Ovary (tissue), 9 donors: ENCODE data around the gene BOLL. TPM values are rescaled to one million over a fixed set of nuclear protein-coding genes. Genes with fewer than 3 reads are reported as not detected.

Experiments used
- DNase-seq, 5 donors: peaks; one replicate each; pipeline ENCODE4 v3.0.0-alpha.2; 2019 to 2020
- H3K27ac ChIP-seq, 2 donors: fragments of 200-600 bp; one replicate each; pipeline versions ENCODE4 v1.5.1 to v1.8.0; 2019 to 2022
- H3K27me3 ChIP-seq: fragments of 200-600 bp; one replicate; pipeline ENCODE4 v1.8.0; 2022
- H3K36me3 ChIP-seq: fragments of 200-600 bp; sonication (generic); one replicate; pipeline ENCODE4 v1.5.1; 2019
- H3K4me1 ChIP-seq: one replicate; pipeline ENCODE4 v1.8.1; 2013; ENCODE audit warnings: mild to moderate bottlenecking, moderate library complexity; ENCODE audit not compliant: insufficient read depth
- H3K4me3 ChIP-seq: fragments of 200-600 bp; sonication (generic); one replicate; pipeline ENCODE4 v1.5.1; 2017
- H3K9me3 ChIP-seq, 2 donors: fragments of 200-600 bp in 1 of 2; sonication (generic) in 1 of 2; one replicate each; pipeline versions ENCODE4 v1.5.1 to v1.8.1; 2013 to 2019; ENCODE audit warnings: mild to moderate bottlenecking in 1 of 2, moderate library complexity in 1 of 2
- EP300 ChIP-seq: sonication (generic); formaldehyde crosslinking; IDR thresholded peaks from one replicate; pipeline ENCODE4 v1.6.1; 2017; ENCODE audit warnings: antibody characterized with exemption
- POLR2A ChIP-seq: fragments of 450-650 bp; IDR thresholded peaks from one replicate; pipeline ENCODE4 v1.6.1; 2017; ENCODE audit warnings: antibody characterized with exemption, mild to moderate bottlenecking, moderate library complexity
- WGBS, 3 donors: extraction: QIAGEN DNeasy Blood & Tissue Kit in 1 of 3; methylation state at CpG; one replicate each; pipeline versions ENCODE4 v1.1.5 to v1.1.7; 2013 to 2017; 5-methylcytosine and 5-hydroxymethylcytosine counted together
- intact Hi-C, 4 donors: fragments of 100-400 bp; cut with DNase I; formaldehyde crosslinking; loops; one replicate each; pipeline versions ENCODE4 v1.11.0 to v1.15.1; 2022 to 2023
- polyA plus RNA-seq, 2 donors: library from polyadenylated mRNA; stranded (reverse); fragments of 200-250 nt in 1 of 2; fragments of 350-450 nt in 1 of 2; fragmentation: Illumina TruSeq in 1 of 2; extraction: RNeasy Lipid Tissue Mini Kit (QIAGEN cat#74804) in 1 of 2; gene quantifications; one replicate each; pipeline ENCODE4 v1.2.3, GENCODE V29; 2013 to 2014
- total RNA-seq, 7 donors: library from RNA; depleted of rRNA in 2 of 7; stranded (reverse); fragments of >200 nt in 2 of 7; fragmentation: NEBNext Ultra II Directional in 3 of 7; extraction: Animal tissue kit (Norgen Biotek cat#: 25700) in 3 of 7; gene quantifications; one replicate each; pipeline versions ENCODE4 v1.1.0 to v1.2.4, GENCODE V29; 2016 to 2023
- TF ChIP-seq, protein P1 (sequence below), 3 donors: fragments of 450-650 bp in 2 of 3; fragments of 200-600 bp in 1 of 3; IDR thresholded peaks; one replicate each; pipeline versions ENCODE4 v1.5.1 to v1.8.0; 2016 to 2022; ENCODE audit warnings: antibody characterized with exemption in 3 of 3, mild to moderate bottlenecking in 1 of 3
- donor health status: DM: no; HTN: no; CAD: no; lungs with moderate emphysema.
- donor health status: DM: no; HTN: no; CAD: no.
- donor health status: Bipolar disorder and iron deficiency.
- donor health status: DM: yes; HTN: yes; CAD: no.
- donor health status: DM: no; HTN: no; CAD: no.
- donor health status: DM: yes; HTN: yes; CAD: no.

The BOLL gene
- total and polyA plus RNA-seq, 9 donors, result not detected

- TF ChIP-seq, protein P1, sequence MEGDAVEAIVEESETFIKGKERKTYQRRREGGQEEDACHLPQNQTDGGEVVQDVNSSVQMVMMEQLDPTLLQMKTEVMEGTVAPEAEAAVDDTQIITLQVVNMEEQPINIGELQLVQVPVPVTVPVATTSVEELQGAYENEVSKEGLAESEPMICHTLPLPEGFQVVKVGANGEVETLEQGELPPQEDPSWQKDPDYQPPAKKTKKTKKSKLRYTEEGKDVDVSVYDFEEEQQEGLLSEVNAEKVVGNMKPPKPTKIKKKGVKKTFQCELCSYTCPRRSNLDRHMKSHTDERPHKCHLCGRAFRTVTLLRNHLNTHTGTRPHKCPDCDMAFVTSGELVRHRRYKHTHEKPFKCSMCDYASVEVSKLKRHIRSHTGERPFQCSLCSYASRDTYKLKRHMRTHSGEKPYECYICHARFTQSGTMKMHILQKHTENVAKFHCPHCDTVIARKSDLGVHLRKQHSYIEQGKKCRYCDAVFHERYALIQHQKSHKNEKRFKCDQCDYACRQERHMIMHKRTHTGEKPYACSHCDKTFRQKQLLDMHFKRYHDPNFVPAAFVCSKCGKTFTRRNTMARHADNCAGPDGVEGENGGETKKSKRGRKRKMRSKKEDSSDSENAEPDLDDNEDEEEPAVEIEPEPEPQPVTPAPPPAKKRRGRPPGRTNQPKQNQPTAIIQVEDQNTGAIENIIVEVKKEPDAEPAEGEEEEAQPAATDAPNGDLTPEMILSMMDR (IDR thresholded peaks at IDR 0.05), result no peak
- no peak for TF ChIP-seq EP300
- no peak for TF ChIP-seq POLR2A
- Histone ChIP-seq H3K27me3 (no peaks in the 10 kb centered on the region), H3K4me1 (no peaks in the 10 kb centered on the region), H3K4me3 (no peak overlapping the region), H3K27ac (no peak overlapping the region), H3K36me3 (no peaks in the 10 kb centered on the region), H3K9me3 (no peaks in the 10 kb centered on the region)
- 64 to 90% (median 88%) methylated on average over 2 of the region's 2 CpGs for WGBS, 3 donors
- no peak for DNase-seq
- intact Hi-C loops, result no loop called here
Measured at GRCh38 chr2:197822333-197822732, 37.2 kb upstream of the BOLL start.

GRCh38 chr2:197821550-197822289 lies 36.6 kb upstream of the BOLL start:
- Histone ChIP-seq H3K36me3 (no peaks in the 10 kb centered on the region), H3K27me3 (no peaks in the 10 kb centered on the region), H3K9me3 (no peaks in the 10 kb centered on the region), H3K27ac (no peak overlapping the region), H3K4me3 (no peak overlapping the region), H3K4me1 (no peaks in the 10 kb centered on the region)
- no peak for TF ChIP-seq EP300
- TF ChIP-seq POLR2A, result no peak
- TF ChIP-seq, protein P1 (IDR thresholded peaks at IDR 0.05), result no peak
- no peak for DNase-seq
- intact Hi-C loops, result no loop called here
- 85 to 96% (median 90%) methylated on average over 2 of the region's 2 CpGs for WGBS, 3 donors

GRCh38 chr2:197814526-197814925 lies 29.4 kb upstream of the BOLL start:
- H3K4me1 ChIP-seq, result peaks cover 1% of the 10 kb centered on the region
- no peaks in the 10 kb centered on the region for H3K36me3 ChIP-seq
- intact Hi-C loops, result no loop called here
- DNase-seq, result no peak
- H3K27me3 ChIP-seq, result no peaks in the 10 kb centered on the region
- WGBS, 3 donors, result 67 to 77% (median 73%) methylated on average over 2 of the region's 2 CpGs
- no peaks in the 10 kb centered on the region for H3K9me3 ChIP-seq
- TF ChIP-seq EP300, result no peak
- TF ChIP-seq POLR2A, result no peak
- TF ChIP-seq, protein P1 (IDR thresholded peaks at IDR 0.05), result no peak
- H3K4me3 ChIP-seq, result no peak overlapping the region
- H3K27ac ChIP-seq, result no peak overlapping the region

GRCh38 chr2:197813093-197813787 lies 28.1 kb upstream of the BOLL start:
- Histone ChIP-seq H3K27me3 (no peaks in the 10 kb centered on the region), H3K27ac (no peak overlapping the region), H3K4me3 (no peak overlapping the region), H3K9me3 (no peaks in the 10 kb centered on the region), H3K36me3 (no peaks in the 10 kb centered on the region), H3K4me1 (peaks cover 1% of the 10 kb centered on the region)
- no peak for DNase-seq
- no peak for TF ChIP-seq POLR2A
- TF ChIP-seq, protein P1 (IDR thresholded peaks at IDR 0.05), result no peak
- no peak for TF ChIP-seq EP300
- intact Hi-C loops, result no loop called here
- WGBS, 3 donors, result 75 to 77% (median 75%) methylated on average over 3 of the region's 3 CpGs
